Measurements from ENCODE around the gene AWAT2.
"Not testable (repeated sequence)": the region's sequence is repeated elsewhere in the genome, so short reads cannot be mapped to it uniquely, and the experiment has no call there.

AWAT2 gene

GRCh38 chrX:70001708-70002341, 47.9 kb downstream of the AWAT2 start:
- no peak for FAIRE-seq

GRCh38 chrX:70001269-70001668, 48.5 kb downstream of the AWAT2 start:
- DNase-seq (ENCODE audit: insufficient read length, low spot score) (no peak), FAIRE-seq (no peak)
- TF ChIP-seq CTCF (IDR thresholded peaks at IDR 0.05; ENCODE audit: insufficient read depth, missing control alignments): no peak

More at GRCh38 chrX:70001708-70002341, 47.9 kb downstream of the AWAT2 start:
- DNase-seq (ENCODE audit: insufficient read length, low spot score): no peak
- TF ChIP-seq CTCF (IDR thresholded peaks at IDR 0.05; ENCODE audit: insufficient read depth, missing control alignments): no peak

DNA sequence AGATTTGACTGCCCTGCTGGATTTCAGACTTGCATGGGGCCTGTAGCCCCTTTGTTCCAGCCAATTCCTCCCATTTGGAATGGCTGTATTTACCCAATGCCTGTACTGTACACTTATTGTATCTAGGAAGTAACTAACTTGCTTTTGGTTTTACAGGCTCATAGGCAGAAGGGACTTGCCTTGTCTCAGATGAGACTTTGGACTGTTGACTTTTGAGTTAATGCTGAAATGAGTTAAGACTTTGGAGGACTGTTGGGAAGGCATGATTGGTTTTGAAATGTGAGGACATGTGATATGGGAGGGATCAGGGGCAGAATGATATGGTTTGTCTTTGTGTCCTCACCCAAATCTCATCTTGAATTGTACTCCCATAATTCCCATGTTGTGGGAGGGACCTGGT, 51.4 kb downstream of the AWAT2 start:
- not testable (repeated sequence) for DNase-seq (ENCODE audit: insufficient read length, low spot score); FAIRE-seq

DNA sequence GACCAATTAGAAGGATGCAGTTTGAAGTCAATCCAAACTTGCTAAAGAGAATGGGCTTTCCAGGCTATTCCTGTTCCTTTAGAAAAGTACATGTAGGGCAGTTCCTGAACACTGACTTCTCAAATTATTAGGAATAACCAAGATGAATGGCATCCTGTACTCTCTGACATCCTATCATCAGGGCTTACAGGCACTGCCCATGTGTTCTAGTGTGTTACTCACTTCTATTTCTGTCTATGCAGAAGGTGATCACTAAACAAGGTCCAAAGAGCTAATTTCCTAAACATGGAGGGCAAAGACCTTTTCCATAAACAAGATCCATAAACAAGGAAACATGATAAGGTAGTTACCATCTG, 53.6 kb downstream of the AWAT2 start:
- FAIRE-seq (peak; percentile 38), DNase-seq (ENCODE audit: insufficient read length, low spot score) (no peak)
- no peak for TF ChIP-seq CTCF (IDR thresholded peaks at IDR 0.05; ENCODE audit: insufficient read depth, missing control alignments)

GRCh38 chrX:69995362-69996112, 54.2 kb downstream of the AWAT2 start:
- TF ChIP-seq CTCF (IDR thresholded peaks at IDR 0.05; ENCODE audit: insufficient read depth, missing control alignments): no peak
- FAIRE-seq: peak; percentile 51
- DNase-seq (ENCODE audit: insufficient read length, low spot score): no peak

- DNase-seq (ENCODE audit: insufficient read length, low spot score) (no peak), FAIRE-seq (no peak)
- no peak for TF ChIP-seq CTCF (IDR thresholded peaks at IDR 0.05; ENCODE audit: insufficient read depth, missing control alignments)
Observed at GRCh38 chrX:69993494-69993893, 56.2 kb downstream of the AWAT2 start.

DNA sequence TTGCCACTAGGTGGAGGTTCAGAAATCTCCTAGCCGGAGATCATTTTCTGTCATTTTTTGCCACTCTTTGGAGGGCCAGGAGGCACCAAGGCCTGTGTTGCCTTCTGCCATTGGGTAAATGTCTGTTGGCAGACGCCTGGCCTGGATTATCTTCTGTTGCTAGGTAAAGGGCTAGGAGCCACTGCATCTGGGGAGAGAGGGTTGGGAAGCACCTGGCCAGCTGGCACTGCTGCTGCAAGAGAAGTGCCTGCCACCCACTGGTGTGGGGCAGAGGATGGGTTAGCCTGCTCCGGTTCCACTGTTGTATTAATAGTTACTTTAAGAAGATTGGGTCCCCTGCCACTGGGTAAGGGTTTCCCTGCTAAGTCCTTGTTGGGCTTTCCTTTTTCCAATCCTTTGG, 58.1 kb downstream of the AWAT2 start:
- DNase-seq (ENCODE audit: insufficient read length, low spot score): no peak
- no peak for FAIRE-seq
- TF ChIP-seq CTCF (IDR thresholded peaks at IDR 0.05; ENCODE audit: insufficient read depth, missing control alignments): no peak
